Stimulated activated CD8-positive, alpha-beta memory T cell treated with anti-CD3 and anti-CD28 coated beads, Interleukin-12 subunit alpha, Interleukin-12 subunit beta, amount 100 ng/mL, for 1 hour (primary cell): Measurements from ENCODE around the gene NFIA.

Source experiments
- DNase-seq: peaks from one replicate; pipeline ENCODE4 v3.0.0-alpha.2; 2020; ENCODE audit warnings: low read depth

NFIA gene

GRCh38 chr1:61494000-61494399 lies 411.6 kb downstream of the NFIA start:
- no peak for DNase-seq

- DNase-seq, result no peak
These were observed 414.1 kb downstream of the NFIA start for GRCh38 chr1:61496501-61496900.

GRCh38 chr1:61497013-61497412 lies 414.7 kb downstream of the NFIA start:
- no peak for DNase-seq

GRCh38 chr1:61498342-61498741 lies 416.0 kb downstream of the NFIA start:
- DNase-seq, result no peak

- no peak for DNase-seq
These were observed 419.9 kb downstream of the NFIA start for GRCh38 chr1:61501971-61502916.

GRCh38 chr1:61504305-61504704 lies 421.9 kb downstream of the NFIA start:
- DNase-seq, result no peak

GRCh38 chr1:61504852-61505390 lies 422.6 kb downstream of the NFIA start:
- DNase-seq, result no peak

GRCh38 chr1:61506236-61506635 lies 423.9 kb downstream of the NFIA start:
- DNase-seq, result no peak

GRCh38 chr1:61506944-61507500 lies 424.7 kb downstream of the NFIA start:
- no peak for DNase-seq
